ENCODE results near the gene AUNIP.

The AUNIP gene

GRCh38 chr1:25858906-25859789 is at the start of gene AUNIP:
Gene AUNIP, minus strand, starts transcription at chr1:25859457. Its CDS starts 100 bp downstream, at chr1:25859357.
- peak within 1 kb of the TSS; percentile 73 for H3K4me3 ChIP-seq (ENCODE audit: low read depth, low read length)
- peak; percentile 90 for DNase-seq (ENCODE audit: low read depth)
- TF ChIP-seq CTCF (conservative IDR thresholded peaks at IDR 0.05; ENCODE audit: low read depth, low read length), result no peak

- H3K4me3 ChIP-seq (ENCODE audit: low read depth, low read length), result no peak overlapping the region
- DNase-seq (ENCODE audit: low read depth), result no peak
- TF ChIP-seq CTCF (conservative IDR thresholded peaks at IDR 0.05; ENCODE audit: low read depth, low read length), result no peak
Measured at GRCh38 chr1:25909040-25909439, 49.8 kb upstream of the AUNIP start.

GRCh38 chr1:25908161-25908560 is 48.9 kb upstream of the AUNIP start:
- no peak for TF ChIP-seq CTCF (conservative IDR thresholded peaks at IDR 0.05; ENCODE audit: low read depth, low read length)
- DNase-seq (ENCODE audit: low read depth), result no peak

GRCh38 chr1:25907601-25908000 is 48.3 kb upstream of the AUNIP start:
- no peak overlapping the region for H3K4me3 ChIP-seq (ENCODE audit: low read depth, low read length)
- TF ChIP-seq CTCF (conservative IDR thresholded peaks at IDR 0.05; ENCODE audit: low read depth, low read length), result no peak
- no peak for DNase-seq (ENCODE audit: low read depth)

More at GRCh38 chr1:25908161-25908560, 48.9 kb upstream of the AUNIP start:
- H3K4me3 ChIP-seq (ENCODE audit: low read depth, low read length), result no peak overlapping the region

GRCh38 chr1:25906644-25907300 is 47.5 kb upstream of the AUNIP start:
- DNase-seq (ENCODE audit: low read depth), result no peak
- no peak for TF ChIP-seq CTCF (conservative IDR thresholded peaks at IDR 0.05; ENCODE audit: low read depth, low read length)
- H3K4me3 ChIP-seq (ENCODE audit: low read depth, low read length), result peak overlapping the region; percentile 69

GRCh38 chr1:25905680-25906643 is 46.7 kb upstream of the AUNIP start, which contains the start of gene STMN1:
Gene STMN1, minus strand, starts transcription at chr1:25906419. Its CDS starts 1,743 bp downstream, at chr1:25904676.
- DNase-seq (ENCODE audit: low read depth), result peak; percentile 90
- H3K4me3 ChIP-seq (ENCODE audit: low read depth, low read length), result peak within 1 kb of the TSS; percentile 69
- no peak for TF ChIP-seq CTCF (conservative IDR thresholded peaks at IDR 0.05; ENCODE audit: low read depth, low read length)

Data from choroid plexus epithelial cell (primary cell).